Activated CD4-positive, alpha-beta T cell treated with anti-CD3 and anti-CD28 coated beads for 1 hour (primary cell): ENCODE data around the gene RIMS3.
"Not testable (repeated sequence)": the region's sequence is repeated elsewhere in the genome, so short reads cannot be mapped to it uniquely, and the experiment has no call there.

Experiments used
- DNase-seq: peaks from one replicate; pipeline ENCODE4 v3.0.0-alpha.2; 2020

RIMS3 gene

GRCh38 chr1:40651138-40651857, 14.2 kb downstream of the RIMS3 start:
- DNase-seq: no peak

- DNase-seq: no peak
Measured at GRCh38 chr1:40650075-40650474, 15.4 kb downstream of the RIMS3 start.

GRCh38 chr1:40649592-40649930, 15.9 kb downstream of the RIMS3 start:
- DNase-seq: no peak

- DNase-seq: no peak
Measured at GRCh38 chr1:40648928-40649591, 16.4 kb downstream of the RIMS3 start.

- DNase-seq: no peak
Measured at GRCh38 chr1:40648200-40648599, 17.3 kb downstream of the RIMS3 start.

- DNase-seq: no peak
Measured at GRCh38 chr1:40646315-40646714, 19.2 kb downstream of the RIMS3 start.

GRCh38 chr1:40645118-40645680, 20.3 kb downstream of the RIMS3 start:
- no peak for DNase-seq

- DNase-seq: no peak
Measured at GRCh38 chr1:40641601-40642242, 23.8 kb downstream of the RIMS3 start.

- DNase-seq: no peak
Measured at GRCh38 chr1:40640314-40641076, 25.0 kb downstream of the RIMS3 start.

- no peak for DNase-seq
Measured at GRCh38 chr1:40638097-40639036, 27.1 kb downstream of the RIMS3 start.

GRCh38 chr1:40637470-40638007, 27.9 kb downstream of the RIMS3 start:
- no peak for DNase-seq

- no peak for DNase-seq
Measured at GRCh38 chr1:40636777-40637176, 28.7 kb downstream of the RIMS3 start.

- DNase-seq: no peak
Measured at GRCh38 chr1:40635763-40636500, 29.6 kb downstream of the RIMS3 start.

GRCh38 chr1:40634901-40635655, 30.4 kb downstream of the RIMS3 start:
- DNase-seq: no peak

GRCh38 chr1:40633931-40634376, 31.5 kb downstream of the RIMS3 start:
- DNase-seq: no peak

- no peak for DNase-seq
Measured at GRCh38 chr1:40633523-40633922, 32.0 kb downstream of the RIMS3 start.

- DNase-seq: no peak
Measured at GRCh38 chr1:40630488-40631223, 34.8 kb downstream of the RIMS3 start.

GRCh38 chr1:40629546-40629945, 35.9 kb downstream of the RIMS3 start:
- not testable (repeated sequence) for DNase-seq

GRCh38 chr1:40628903-40629292, 36.6 kb downstream of the RIMS3 start:
- DNase-seq: no peak
